ENCODE results near the gene MCOLN3.
A peak's percentile ranks its signal among the peaks of the same experiment; 100 is the strongest.
"Not testable (repeated sequence)": the region's sequence is repeated elsewhere in the genome, so short reads cannot be mapped to it uniquely, and the experiment has no call there.

MCOLN3 gene

DNA sequence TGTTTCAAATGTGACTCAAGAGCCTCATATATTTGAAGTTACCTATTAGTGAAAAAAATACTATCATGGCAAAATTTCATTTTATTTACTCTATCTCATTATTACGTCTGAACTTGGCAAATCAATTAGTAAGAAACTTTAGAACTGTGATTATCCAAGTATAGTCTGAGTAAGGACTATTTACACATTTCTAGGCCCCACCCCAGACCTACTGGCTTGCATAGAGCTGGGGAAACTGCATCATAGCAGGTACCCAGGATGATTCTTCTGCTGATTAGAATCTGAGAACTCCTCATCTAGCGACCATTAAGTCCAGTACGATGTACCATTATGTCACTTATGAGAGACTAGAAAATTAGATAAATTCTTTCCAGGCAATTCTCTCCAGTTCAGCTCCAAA, 20.1 kb downstream of the MCOLN3 start:
- no peaks in the 10 kb centered on the region for H3K27me3 Mint-ChIP-seq
- H3K4me1 Mint-ChIP-seq: peaks cover 6% of the 10 kb centered on the region
- DNase-seq (ENCODE audit: low spot score in 2 of 2) (no peak), ATAC-seq (ENCODE audit: low read depth) (no peak)
- H3K4me3 Mint-ChIP-seq: no peak overlapping the region
- H3K9me3 Mint-ChIP-seq: no peaks in the 10 kb centered on the region
- no peaks in the 10 kb centered on the region for H3K36me3 Mint-ChIP-seq
- H3K27ac Mint-ChIP-seq: no peak overlapping the region

DNA sequence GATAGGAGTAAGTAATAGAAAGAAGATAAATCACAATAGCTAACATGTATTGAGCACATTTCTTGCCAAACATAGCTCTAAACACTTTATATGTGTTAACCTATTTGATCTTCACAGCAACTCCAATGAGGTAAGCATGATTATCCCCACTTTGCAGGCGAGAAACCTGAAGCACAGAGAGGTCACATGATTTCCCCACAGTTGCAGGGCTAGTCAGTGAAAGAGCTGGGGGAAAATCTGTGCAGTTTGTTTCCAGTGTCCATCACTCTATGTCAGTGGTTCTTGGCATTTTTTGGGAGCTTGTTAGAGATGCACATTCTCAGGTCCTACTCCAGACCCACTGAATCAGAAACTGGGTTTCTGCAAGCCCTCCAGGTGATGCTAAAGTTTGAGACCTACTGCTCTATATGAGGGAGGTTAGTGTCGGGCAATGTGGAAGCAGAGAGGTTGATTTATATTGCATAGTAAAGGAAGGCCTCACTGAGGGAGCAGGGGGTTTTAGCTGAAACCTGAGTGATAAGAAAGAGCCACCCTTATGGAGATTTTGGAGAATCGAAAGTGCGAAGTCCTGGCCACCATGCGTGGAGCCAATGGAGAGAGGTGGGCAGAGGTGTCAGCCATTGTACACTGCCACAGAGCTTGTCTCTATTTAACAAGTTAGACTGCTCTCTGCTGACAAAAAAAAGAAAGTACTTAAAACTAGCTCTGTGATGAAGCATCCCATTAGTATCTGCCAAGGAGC, 20.9 kb downstream of the MCOLN3 start:
- peak overlapping the region; percentile 84 for H3K4me3 Mint-ChIP-seq

DNA sequence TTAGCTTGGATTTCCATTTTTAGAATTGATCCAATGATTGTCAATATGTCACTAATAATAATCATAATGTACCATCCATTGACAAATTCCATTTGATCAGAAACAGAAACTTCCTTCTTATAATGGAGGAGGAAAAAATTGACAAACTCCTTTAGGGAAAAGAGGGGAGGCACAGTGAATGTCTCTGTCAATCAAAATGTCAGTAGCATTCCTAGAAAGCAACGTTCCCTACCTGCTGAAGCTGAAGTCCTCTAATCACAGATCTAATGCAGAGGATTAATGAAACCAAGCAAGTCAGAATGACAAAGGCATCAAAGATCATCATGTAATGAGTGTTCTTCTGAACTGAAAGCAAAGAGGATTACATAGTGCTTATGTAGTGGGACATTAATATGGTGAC, 22.4 kb downstream of the MCOLN3 start:
- DNase-seq (ENCODE audit: low spot score in 2 of 2) (no peak), ATAC-seq (ENCODE audit: low read depth) (no peak)
- Mint-ChIP-seq H3K9me3 (no peaks in the 10 kb centered on the region), H3K27ac (no peak overlapping the region), H3K27me3 (no peaks in the 10 kb centered on the region), H3K36me3 (no peaks in the 10 kb centered on the region), H3K4me1 (peaks cover 6% of the 10 kb centered on the region), H3K4me3 (no peak overlapping the region)

More for the DNA sequence above, 20.9 kb downstream of the MCOLN3 start:
- Mint-ChIP-seq H3K27ac (peak overlapping the region; percentile 60), H3K36me3 (no peaks in the 10 kb centered on the region), H3K4me1 (peaks cover 6% of the 10 kb centered on the region), H3K9me3 (no peaks in the 10 kb centered on the region), H3K27me3 (no peaks in the 10 kb centered on the region)
- DNase-seq (ENCODE audit: low spot score in 2 of 2): peak; percentile 22 to 26
- peak; percentile 98 for ATAC-seq (ENCODE audit: low read depth)

DNA sequence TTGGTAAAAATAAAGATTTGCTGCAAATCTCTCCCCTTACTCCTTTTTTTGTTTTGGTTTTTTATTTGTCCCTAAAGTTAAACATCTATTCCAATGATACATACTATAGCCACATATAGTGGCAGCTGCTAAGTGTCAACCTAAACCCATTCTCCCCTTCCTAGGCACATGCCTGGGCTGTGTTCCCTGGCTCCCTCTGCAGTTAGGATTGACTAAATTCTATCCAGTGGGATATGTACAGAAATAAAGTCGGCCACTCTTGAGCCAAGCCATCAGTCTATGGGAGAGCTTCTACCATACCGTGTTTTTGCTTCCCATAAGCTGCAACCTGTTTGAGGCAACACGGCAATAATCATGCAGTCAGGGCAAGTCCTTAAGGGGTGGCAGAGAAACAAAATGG, 23.6 kb downstream of the MCOLN3 start:
- H3K4me3 Mint-ChIP-seq: no peak overlapping the region
- H3K36me3 Mint-ChIP-seq: no peaks in the 10 kb centered on the region
- no peaks in the 10 kb centered on the region for H3K27me3 Mint-ChIP-seq
- H3K4me1 Mint-ChIP-seq: peaks cover 6% of the 10 kb centered on the region
- no peak overlapping the region for H3K27ac Mint-ChIP-seq
- no peaks in the 10 kb centered on the region for H3K9me3 Mint-ChIP-seq
- DNase-seq (ENCODE audit: low spot score in 2 of 2): no peak
- no peak for ATAC-seq (ENCODE audit: low read depth)

DNA sequence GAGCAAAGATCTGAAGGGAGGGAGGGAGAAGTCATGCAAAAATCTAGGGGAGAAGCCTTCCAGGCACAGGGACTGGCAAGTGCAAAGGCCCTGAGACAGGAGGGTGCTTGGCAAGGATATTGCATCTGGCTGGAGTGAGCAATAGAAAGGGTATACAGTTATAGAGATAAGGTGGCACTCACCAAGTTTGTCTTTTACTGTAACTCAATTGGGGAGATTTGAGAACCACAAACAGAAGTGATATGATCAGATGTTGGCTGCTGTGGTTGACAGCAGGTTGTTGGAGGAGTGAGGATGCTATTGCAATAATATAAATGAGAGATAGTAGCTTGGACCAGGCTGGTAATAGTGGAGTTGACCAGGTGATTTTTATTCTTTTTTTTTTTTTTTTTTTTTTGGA, 25.6 kb downstream of the MCOLN3 start:
- ATAC-seq (ENCODE audit: low read depth): no peak
- no peak for DNase-seq (ENCODE audit: low spot score in 2 of 2)
- H3K9me3 Mint-ChIP-seq: no peaks in the 10 kb centered on the region

DNA sequence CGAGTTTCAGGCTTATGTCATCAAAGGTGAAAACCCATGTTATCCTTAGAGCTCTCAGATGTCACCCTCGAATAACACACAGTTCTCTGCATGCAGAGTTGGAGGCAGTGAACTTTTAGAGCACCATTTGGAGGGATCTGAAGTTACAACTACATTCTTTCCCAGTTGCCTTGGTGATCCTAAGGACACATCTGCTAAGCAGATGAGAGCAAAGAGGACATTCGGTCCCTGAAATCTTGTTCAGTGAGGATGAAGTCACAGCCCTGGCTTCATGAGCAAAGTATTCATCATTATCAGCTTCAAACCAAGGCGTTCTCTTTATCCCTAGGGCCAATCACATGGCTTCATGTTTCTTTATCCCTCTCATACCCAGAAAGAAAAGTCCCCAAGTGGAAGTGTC, 28.3 kb downstream of the MCOLN3 start:
- DNase-seq (ENCODE audit: low spot score in 2 of 2): no peak
- Mint-ChIP-seq H3K27ac (no peak overlapping the region), H3K9me3 (no peaks in the 10 kb centered on the region), H3K4me3 (no peak overlapping the region), H3K4me1 (no peaks in the 10 kb centered on the region), H3K27me3 (no peaks in the 10 kb centered on the region), H3K36me3 (no peaks in the 10 kb centered on the region)
- ATAC-seq (ENCODE audit: low read depth): no peak

More for the DNA sequence above, 25.6 kb downstream of the MCOLN3 start:
- Mint-ChIP-seq H3K27me3 (no peaks in the 10 kb centered on the region), H3K27ac (no peak overlapping the region), H3K4me1 (peaks cover 6% of the 10 kb centered on the region), H3K4me3 (no peak overlapping the region), H3K36me3 (no peaks in the 10 kb centered on the region)

DNA sequence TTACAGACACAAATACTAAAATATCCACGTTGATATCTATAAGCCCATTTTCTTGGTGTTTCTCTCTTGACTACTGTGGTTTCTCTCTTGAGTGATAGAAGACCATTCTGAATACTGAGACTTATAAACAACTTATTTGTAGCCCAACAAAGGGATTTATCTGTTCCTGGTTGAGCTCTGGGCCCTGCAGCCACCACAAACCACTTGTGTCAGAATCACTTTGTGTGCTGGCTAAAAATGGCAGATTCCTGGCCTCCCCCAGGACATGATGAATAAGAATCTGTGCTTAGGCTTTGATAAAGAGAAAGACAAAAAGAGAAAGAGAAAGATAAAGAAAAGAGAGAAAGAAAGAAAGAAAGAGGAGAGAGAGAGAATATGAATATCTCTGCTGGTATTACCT, 32.5 kb downstream of the MCOLN3 start:
- Mint-ChIP-seq H3K27me3 (no peaks in the 10 kb centered on the region), H3K27ac (peak overlapping the region; percentile 6), H3K36me3 (no peaks in the 10 kb centered on the region), H3K9me3 (no peaks in the 10 kb centered on the region), H3K4me1 (no peaks in the 10 kb centered on the region), H3K4me3 (no peak overlapping the region)
- no peak for ATAC-seq (ENCODE audit: low read depth)
- no peak for DNase-seq (ENCODE audit: low spot score in 2 of 2)

DNA sequence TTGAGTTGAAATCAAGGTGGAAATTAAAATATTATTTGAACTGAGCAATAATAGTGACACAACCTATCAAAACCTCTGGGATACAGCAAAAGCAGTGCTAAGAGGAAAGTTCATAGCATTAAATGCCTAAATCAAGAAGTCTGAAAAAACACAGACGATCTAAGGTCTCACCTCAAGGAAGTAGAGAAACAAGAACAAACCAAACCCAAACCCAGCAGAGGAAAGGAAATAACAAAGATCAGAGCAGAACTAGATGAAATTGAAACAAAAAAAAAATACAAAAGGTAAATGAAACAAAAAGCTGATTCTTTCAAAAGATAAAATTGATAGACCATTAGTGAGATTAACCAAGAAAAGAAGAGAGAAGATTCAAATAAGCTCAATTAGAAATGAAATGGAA, 42.7 kb downstream of the MCOLN3 start:
- H3K27ac Mint-ChIP-seq; DNase-seq (ENCODE audit: low spot score in 2 of 2); H3K4me1 Mint-ChIP-seq; H3K9me3 Mint-ChIP-seq; H3K36me3 Mint-ChIP-seq; ATAC-seq (ENCODE audit: low read depth); H3K27me3 Mint-ChIP-seq; H3K4me3 Mint-ChIP-seq: not testable (repeated sequence)

DNA sequence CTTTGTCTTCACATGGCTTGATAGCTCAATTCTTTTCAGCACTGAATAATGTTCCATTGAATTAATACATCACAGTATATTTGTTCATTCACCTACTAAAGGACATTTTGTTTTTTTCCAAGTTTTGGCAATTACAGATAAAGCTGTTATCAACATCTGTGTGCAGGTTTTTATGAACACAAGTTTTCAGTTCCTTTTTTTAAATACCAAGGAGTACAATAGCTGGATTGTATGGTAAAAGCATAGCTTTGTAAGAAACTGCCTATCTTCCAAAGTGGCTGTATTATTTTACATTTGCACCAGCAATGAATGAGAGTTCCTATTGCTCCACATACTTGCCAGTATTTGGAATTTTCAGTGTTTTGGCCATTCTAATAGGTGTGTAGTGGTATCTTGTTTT, 46.6 kb downstream of the MCOLN3 start:
- no peak for DNase-seq (ENCODE audit: low spot score in 2 of 2)
- peaks cover 2% of the 10 kb centered on the region for H3K9me3 Mint-ChIP-seq
- no peaks in the 10 kb centered on the region for H3K36me3 Mint-ChIP-seq
- no peak for ATAC-seq (ENCODE audit: low read depth)
- H3K4me3 Mint-ChIP-seq: no peak overlapping the region
- H3K27me3 Mint-ChIP-seq: no peaks in the 10 kb centered on the region
- peaks cover 21% of the 10 kb centered on the region for H3K4me1 Mint-ChIP-seq
- no peak overlapping the region for H3K27ac Mint-ChIP-seq

DNA sequence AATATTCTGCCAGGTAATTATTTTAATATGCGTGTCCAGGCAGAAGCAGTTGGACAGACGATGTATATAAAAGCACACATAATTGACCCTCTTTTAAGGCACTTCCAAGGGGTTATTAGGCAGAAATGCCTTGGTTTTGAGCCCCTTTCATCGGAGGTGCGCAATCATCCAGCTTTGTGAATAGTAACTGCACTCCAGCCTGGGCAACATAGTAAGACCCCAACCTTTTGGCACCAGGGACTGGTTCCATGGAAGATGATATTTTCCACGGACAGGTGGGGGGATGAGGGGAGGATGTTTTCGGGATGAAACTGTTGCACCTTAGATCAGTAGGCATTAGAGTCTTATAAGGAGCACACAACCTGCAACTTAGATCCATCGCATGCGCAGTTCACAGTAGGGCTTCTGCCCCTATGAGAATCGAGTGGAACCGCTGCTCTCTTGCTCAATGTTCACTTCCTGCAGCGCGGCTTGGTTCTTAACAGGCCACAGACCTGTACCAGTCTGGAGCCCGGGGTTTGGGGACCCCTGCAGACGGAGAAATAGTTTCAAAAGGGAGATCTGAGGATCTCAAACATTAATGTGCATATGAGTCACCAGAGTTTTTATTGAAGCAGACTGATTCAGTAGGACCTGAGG, 49.5 kb downstream of the MCOLN3 start:
- peaks cover 30% of the 10 kb centered on the region for H3K4me1 Mint-ChIP-seq
- peak overlapping the region; percentile 68 for H3K27ac Mint-ChIP-seq
- H3K36me3 Mint-ChIP-seq: no peaks in the 10 kb centered on the region
- no peaks in the 10 kb centered on the region for H3K27me3 Mint-ChIP-seq
- DNase-seq (ENCODE audit: low spot score in 2 of 2) (peak in 1 of 2 donors; percentile 32), ATAC-seq (ENCODE audit: low read depth) (peak; percentile 30)
- no peaks in the 10 kb centered on the region for H3K9me3 Mint-ChIP-seq
- H3K4me3 Mint-ChIP-seq: peak overlapping the region; percentile 87

DNA sequence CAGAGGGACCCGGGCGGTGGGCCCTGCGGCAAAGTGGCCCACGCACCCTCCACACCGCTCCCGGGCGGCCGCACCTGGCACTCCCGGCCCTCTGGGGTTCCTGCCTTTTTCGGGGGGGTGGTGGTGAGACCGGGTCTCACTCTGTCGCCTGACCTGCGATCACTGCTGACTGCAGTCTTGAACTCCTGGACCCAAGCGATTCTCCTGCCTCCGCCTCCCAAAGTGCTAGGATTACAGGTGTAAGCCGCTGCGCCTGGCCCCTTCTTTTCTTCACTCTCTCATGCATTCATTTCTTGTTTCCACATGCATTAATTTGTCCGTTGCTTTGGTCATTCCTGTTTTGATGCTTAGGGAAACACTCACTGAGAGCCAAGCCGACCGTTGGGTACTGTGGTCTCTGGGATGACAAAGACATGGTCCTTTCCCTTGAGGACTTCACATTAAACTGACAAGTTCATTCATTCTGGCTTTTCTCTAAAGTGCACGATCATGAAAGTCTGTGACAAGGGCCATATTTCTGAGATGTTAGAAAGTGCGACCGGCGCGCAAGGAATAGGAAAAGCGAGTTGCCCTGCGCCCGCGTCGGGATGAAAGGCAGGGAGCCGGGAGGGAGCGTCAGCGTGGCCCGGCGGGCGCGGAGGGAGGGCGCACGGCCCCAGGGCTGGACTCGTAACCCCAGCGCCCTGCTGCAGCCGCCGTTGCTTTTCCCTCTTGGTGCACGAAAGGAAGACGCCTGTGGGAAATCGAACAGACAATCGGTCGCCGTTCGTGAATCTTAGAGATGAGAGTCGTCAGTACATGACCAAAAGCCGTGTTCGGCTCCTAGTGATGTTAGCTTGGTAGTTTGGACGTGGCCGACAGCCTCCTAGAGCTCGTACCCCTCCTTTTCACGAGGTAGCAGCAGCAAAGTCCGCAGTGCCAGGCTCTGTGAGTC, 50.4 kb downstream of the MCOLN3 start:
- DNase-seq (ENCODE audit: low spot score in 2 of 2) (peak in 1 of 2 donors; percentile 24), ATAC-seq (ENCODE audit: low read depth) (no peak)
- H3K27ac Mint-ChIP-seq: peak overlapping the region; percentile 68
- H3K4me1 Mint-ChIP-seq: peaks cover 34% of the 10 kb centered on the region
- peak overlapping the region; percentile 87 for H3K4me3 Mint-ChIP-seq
- no peaks in the 10 kb centered on the region for H3K27me3 Mint-ChIP-seq
- H3K36me3 Mint-ChIP-seq: peaks cover 5% of the 10 kb centered on the region
- H3K9me3 Mint-ChIP-seq: no peaks in the 10 kb centered on the region

DNA sequence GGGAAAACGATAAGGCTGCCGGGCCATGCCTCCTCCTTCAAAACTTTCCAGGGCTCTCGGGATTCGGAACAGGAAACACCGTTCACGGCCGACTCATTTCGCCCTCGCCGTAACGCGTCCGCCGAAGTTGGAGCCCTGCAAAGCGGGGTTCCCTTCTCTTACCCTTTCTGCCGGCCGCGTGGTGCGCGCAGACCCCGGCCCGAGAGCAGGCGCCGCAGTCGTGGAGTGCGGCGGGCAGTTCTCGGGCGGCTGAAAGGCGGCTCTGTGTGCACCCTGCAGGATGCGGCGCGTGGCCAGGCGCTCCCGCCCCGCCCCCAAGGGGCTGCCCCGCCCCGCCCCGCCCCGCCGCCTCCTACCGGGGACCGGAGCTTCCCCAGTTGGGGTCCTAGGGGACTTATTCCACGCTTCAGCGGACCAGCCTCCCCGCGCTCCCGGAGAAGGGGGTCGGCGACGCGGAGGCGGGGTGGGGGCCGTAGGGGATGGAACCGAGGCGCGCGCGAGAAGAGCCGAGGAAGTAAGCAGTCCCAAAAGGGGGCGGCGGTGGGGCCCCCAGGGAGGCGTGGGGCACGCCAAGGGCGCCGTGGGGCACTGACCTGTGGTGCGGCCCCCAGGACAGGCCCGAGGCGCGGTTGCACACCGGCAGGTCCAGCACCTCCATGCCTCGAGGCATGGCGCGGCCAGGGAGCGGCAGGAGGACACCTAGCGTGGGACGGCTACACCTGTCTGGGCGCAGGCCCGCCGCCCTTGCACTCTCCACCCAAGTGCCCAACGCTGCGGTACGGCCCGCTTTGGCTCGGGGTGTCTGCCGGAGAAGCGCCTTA, 51.2 kb downstream of the MCOLN3 start, which contains the start of gene MCOLN2:
MCOLN2 (minus strand) TSS at position 268 of the 821 bp plus-strand sequence; CDS start at position 27, 241 bp downstream.
- peak within 1 kb of the TSS; percentile 85 for H3K27ac Mint-ChIP-seq
- no peaks in the 10 kb centered on the region for H3K9me3 Mint-ChIP-seq
- peaks cover 8% of the 10 kb centered on the region for H3K36me3 Mint-ChIP-seq
- ATAC-seq (ENCODE audit: low read depth) (peak; percentile 66), DNase-seq (ENCODE audit: low spot score in 2 of 2) (peak; percentile 40 to 62)
- H3K27me3 Mint-ChIP-seq: no peaks in the 10 kb centered on the region
- H3K4me1 Mint-ChIP-seq: peaks cover 40% of the 10 kb centered on the region
- H3K4me3 Mint-ChIP-seq: peak within 1 kb of the TSS; percentile 87

Measured in memory B cell (primary cell).